Measurements from ENCODE around the gene GRIFIN. TPM values are rescaled to one million over a fixed set of nuclear protein-coding genes. Genes with fewer than 3 reads are reported as not detected.

The GRIFIN gene
- total and polyA plus RNA-seq, 9 of the 15 experiments (the other 6 are each of a cell fraction or from before 2014, with no cell fraction given), result not detected

DNA sequence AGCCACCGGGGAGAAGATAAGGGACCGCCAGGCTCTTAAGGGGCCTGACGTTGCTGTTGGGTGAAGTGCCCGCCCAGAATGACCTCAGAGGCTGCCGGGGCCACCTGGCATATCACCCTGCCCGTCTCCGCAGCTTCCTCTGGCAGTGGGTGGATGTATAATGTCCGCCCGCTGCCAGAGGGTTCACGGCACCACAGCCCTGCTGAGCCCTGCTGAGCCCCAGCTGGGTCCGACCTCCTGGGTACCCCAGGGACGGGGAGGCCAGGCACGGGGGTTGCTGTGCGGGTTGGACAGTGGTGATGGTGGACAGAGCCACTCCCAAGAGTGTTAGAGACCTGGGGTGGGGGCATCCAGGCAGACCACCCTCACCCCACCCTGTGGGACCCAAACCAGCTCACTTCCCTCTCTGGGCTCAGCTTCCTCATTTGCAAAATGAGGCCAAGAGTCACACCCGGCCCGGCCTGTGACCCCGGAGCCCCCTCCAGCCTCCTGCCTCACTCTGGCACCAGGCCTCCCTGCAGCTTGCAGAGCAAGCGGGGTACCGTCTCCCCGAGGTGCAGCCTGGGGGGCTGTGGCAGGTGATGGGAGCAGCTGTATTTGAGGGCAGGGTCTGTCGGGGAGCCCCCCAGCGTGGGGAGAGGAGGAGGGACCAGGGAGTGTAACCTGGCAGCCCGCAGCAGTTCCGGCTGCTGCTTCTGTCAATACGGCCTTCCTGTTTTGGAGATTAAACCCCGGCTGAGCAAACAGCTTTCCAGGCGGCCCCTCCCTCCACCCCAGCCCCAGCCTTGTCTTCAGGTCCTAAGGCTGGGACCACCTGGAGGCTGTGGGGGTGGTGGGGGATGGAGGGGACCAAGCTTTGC lies 34.9 kb upstream of the GRIFIN start (continued):
- TF ChIP-seq NUFIP1 (IDR thresholded peaks at IDR 0.05; ENCODE audit: partially characterized antibody), result no peak
- TF ChIP-seq NR0B1 (IDR thresholded peaks at IDR 0.05; ENCODE audit: partially characterized antibody), result no peak
- peak; percentile 37; the same call in 1 of the 2 replicates for TF ChIP-seq ZFX (CRISPR knock-in tag; IDR thresholded peaks at IDR 0.05)
- TF ChIP-seq, protein P1, sequence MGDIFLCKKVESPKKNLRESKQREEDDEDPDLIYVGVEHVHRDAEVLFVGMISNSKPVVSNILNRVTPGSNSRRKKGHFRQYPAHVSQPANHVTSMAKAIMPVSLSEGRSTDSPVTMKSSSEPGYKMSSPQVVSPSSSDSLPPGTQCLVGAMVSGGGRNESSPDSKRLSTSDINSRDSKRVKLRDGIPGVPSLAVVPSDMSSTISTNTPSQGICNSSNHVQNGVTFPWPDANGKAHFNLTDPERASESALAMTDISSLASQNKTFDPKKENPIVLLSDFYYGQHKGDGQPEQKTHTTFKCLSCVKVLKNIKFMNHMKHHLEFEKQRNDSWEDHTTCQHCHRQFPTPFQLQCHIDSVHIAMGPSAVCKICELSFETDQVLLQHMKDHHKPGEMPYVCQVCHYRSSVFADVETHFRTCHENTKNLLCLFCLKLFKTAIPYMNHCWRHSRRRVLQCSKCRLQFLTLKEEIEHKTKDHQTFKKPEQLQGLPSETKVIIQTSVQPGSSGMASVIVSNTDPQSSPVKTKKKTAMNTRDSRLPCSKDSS (IDR thresholded peaks at IDR 0.05; ENCODE audit: low read depth, partially characterized antibody), result no peak
- TF ChIP-seq TCF3 (CRISPR knock-in tag; IDR thresholded peaks at IDR 0.05), result no peak; the same call in 1 of the 2 replicates
- no peak for TF ChIP-seq HMBOX1 (IDR thresholded peaks at IDR 0.05)
- TF ChIP-seq DIDO1 (tag; IDR thresholded peaks at IDR 0.05; ENCODE audit: low read depth), result no peak
- no peak for TF ChIP-seq ZC3H11A (IDR thresholded peaks at IDR 0.05; ENCODE audit: low read depth, low read length)
- TF ChIP-seq ILK (tag; IDR thresholded peaks at IDR 0.05; ENCODE audit: borderline replicate concordance, low read depth), result no peak
- TF ChIP-seq FOXA1 (IDR thresholded peaks at IDR 0.05; ENCODE audit: borderline replicate concordance), result peak; percentile 83
- no peak for TF ChIP-seq MLLT1 (IDR thresholded peaks at IDR 0.05)
- TF ChIP-seq SMARCC2 (IDR thresholded peaks at IDR 0.05; ENCODE audit: low read depth), result no peak
- TF ChIP-seq FOXP1 (CRISPR knock-in tag; IDR thresholded peaks at IDR 0.05), result no peak
- TF ChIP-seq, protein P2, sequence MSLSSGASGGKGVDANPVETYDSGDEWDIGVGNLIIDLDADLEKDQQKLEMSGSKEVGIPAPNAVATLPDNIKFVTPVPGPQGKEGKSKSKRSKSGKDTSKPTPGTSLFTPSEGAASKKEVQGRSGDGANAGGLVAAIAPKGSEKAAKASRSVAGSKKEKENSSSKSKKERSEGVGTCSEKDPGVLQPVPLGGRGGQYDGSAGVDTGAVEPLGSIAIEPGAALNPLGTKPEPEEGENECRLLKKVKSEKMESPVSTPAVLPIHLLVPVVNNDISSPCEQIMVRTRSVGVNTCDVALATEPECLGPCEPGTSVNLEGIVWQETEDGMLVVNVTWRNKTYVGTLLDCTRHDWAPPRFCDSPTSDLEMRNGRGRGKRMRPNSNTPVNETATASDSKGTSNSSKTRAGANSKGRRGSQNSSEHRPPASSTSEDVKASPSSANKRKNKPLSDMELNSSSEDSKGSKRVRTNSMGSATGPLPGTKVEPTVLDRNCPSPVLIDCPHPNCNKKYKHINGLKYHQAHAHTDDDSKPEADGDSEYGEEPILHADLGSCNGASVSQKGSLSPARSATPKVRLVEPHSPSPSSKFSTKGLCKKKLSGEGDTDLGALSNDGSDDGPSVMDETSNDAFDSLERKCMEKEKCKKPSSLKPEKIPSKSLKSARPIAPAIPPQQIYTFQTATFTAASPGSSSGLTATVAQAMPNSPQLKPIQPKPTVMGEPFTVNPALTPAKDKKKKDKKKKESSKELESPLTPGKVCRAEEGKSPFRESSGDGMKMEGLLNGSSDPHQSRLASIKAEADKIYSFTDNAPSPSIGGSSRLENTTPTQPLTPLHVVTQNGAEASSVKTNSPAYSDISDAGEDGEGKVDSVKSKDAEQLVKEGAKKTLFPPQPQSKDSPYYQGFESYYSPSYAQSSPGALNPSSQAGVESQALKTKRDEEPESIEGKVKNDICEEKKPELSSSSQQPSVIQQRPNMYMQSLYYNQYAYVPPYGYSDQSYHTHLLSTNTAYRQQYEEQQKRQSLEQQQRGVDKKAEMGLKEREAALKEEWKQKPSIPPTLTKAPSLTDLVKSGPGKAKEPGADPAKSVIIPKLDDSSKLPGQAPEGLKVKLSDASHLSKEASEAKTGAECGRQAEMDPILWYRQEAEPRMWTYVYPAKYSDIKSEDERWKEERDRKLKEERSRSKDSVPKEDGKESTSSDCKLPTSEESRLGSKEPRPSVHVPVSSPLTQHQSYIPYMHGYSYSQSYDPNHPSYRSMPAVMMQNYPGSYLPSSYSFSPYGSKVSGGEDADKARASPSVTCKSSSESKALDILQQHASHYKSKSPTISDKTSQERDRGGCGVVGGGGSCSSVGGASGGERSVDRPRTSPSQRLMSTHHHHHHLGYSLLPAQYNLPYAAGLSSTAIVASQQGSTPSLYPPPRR (CRISPR knock-in tag; IDR thresholded peaks at IDR 0.05; ENCODE audit: borderline replicate concordance), result no peak
- TF ChIP-seq THRAP3 (IDR thresholded peaks at IDR 0.05; ENCODE audit: borderline replicate concordance), result no peak
- no peak for TF ChIP-seq DMBX1 (CRISPR knock-in tag; IDR thresholded peaks at IDR 0.05; ENCODE audit: borderline replicate concordance)
